ENCODE results near the gene LRIG2.

DNA sequence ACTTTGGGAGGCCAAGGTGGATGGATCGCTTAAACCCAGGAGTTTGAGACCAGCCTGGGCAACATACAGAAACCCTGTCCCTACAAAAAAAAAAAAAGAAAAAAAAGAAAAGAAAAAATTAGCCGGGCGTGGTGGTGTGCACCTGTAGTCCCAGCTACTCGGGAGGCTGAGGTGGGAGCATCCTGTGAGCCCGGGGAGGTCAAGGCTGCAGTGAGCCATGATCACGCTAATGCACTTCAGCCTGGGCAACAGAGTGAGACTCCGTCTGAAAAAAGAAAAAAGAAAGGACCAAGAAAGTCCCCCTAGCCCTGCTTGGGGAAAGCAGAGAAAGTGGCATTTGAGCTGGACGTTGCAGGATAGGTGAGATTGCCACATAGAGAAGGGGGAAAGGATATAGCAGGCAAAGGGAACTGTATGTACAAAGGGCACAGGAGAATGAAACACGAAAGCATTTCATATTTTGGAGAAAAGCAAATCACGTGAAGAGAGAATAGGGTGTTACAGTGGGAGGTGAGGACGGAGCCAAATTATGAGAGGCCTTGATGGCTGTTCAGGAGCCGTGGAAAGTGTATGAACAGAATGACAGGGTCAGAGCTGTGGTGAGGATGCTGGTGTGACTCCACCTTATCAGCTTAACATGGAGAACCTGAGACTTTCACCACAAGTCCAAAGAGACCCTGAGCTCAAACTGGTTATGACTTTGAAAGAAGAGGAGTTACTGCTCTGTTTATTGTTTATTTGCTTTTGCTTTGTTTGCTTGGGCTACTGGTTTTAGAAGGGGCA lies 19.5 kb upstream of the LRIG2 start:
- no peak for TF ChIP-seq POLR2A (IDR thresholded peaks at IDR 0.05; ENCODE audit: borderline replicate concordance, extremely low read depth, insufficient read depth, insufficient read length)
- no peak for TF ChIP-seq POLR2AphosphoS5 (IDR thresholded peaks at IDR 0.05; ENCODE audit: low read depth, low read length)
- no peak for TF ChIP-seq EZH2phosphoT487 (IDR thresholded peaks at IDR 0.05; ENCODE audit: borderline replicate concordance)
- TF ChIP-seq CTCF (IDR thresholded peaks at IDR 0.05 in 2 of 3, conservative IDR thresholded peaks at IDR 0.05 in 1 of 3; ENCODE audit: borderline replicate concordance in 1 of 3, insufficient read depth in 1 of 3, low read depth in 2 of 3, low read length in 2 of 3), result no peak
- TF ChIP-seq SP1 (IDR thresholded peaks at IDR 0.05; ENCODE audit: low read depth), result no peak
- TF ChIP-seq SRF (IDR thresholded peaks at IDR 0.05; ENCODE audit: low read depth), result no peak
- TF ChIP-seq EZH2 (IDR thresholded peaks at IDR 0.05), result no peak
- TF ChIP-seq EGR1 (IDR thresholded peaks at IDR 0.05; ENCODE audit: low read depth), result no peak
